ENCODE data around the gene THUMPD1.
A peak's percentile ranks its signal among the peaks of the same experiment; 100 is the strongest.

THUMPD1 gene

DNA sequence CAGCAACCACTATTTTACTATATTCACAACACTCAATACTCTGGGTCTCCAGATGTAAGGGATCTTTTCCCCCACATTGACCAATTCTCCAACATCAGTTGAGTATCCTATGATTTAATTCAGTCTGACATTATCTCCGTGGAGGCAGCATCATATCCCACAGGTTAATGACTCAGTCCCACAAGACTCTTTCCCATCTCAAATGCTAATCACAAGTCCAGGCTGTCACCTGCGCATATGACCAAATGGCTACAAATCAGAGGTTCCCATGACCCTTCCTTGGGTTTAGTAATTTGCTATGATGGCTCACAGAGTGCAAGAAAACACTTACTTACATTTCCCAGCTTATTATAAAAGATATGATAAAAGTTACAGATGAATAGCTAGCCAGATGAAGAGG lies 40.9 kb upstream of the THUMPD1 start:
- no peak for TF ChIP-seq EZH2phosphoT487 (conservative IDR thresholded peaks at IDR 0.05; ENCODE audit: low read length)
- TF ChIP-seq, protein P1, sequence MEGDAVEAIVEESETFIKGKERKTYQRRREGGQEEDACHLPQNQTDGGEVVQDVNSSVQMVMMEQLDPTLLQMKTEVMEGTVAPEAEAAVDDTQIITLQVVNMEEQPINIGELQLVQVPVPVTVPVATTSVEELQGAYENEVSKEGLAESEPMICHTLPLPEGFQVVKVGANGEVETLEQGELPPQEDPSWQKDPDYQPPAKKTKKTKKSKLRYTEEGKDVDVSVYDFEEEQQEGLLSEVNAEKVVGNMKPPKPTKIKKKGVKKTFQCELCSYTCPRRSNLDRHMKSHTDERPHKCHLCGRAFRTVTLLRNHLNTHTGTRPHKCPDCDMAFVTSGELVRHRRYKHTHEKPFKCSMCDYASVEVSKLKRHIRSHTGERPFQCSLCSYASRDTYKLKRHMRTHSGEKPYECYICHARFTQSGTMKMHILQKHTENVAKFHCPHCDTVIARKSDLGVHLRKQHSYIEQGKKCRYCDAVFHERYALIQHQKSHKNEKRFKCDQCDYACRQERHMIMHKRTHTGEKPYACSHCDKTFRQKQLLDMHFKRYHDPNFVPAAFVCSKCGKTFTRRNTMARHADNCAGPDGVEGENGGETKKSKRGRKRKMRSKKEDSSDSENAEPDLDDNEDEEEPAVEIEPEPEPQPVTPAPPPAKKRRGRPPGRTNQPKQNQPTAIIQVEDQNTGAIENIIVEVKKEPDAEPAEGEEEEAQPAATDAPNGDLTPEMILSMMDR (IDR thresholded peaks at IDR 0.05; ENCODE audit: insufficient read depth, low read length, poor library complexity, severe bottlenecking): no peak
- no peaks in the 10 kb centered on the region for H3K27me3 ChIP-seq (ENCODE audit: low read length)
- no peak overlapping the region for H3K27ac ChIP-seq (ENCODE audit: low read depth, low read length)
- H3K4me2 ChIP-seq (ENCODE audit: low read depth, low read length, poor library complexity, severe bottlenecking): no peak overlapping the region
- no peaks in the 10 kb centered on the region; the same call in 1 of the 2 replicates for H3K36me3 ChIP-seq (ENCODE audit: low read length)
- no peaks in the 10 kb centered on the region for H3K9me3 ChIP-seq (ENCODE audit: insufficient read depth, low read length)
- H3K4me3 ChIP-seq (ENCODE audit: insufficient read depth, low read length, poor library complexity, severe bottlenecking): no peak overlapping the region
- no peaks in the 10 kb centered on the region for H4K20me1 ChIP-seq (ENCODE audit: low read depth, low read length)
- no peak overlapping the region for H3K9ac ChIP-seq (ENCODE audit: low read length)
- H3K79me2 ChIP-seq (ENCODE audit: insufficient read depth, low read length): no peaks in the 10 kb centered on the region
- no peaks in the 10 kb centered on the region for H3K9me2 ChIP-seq (replicated peaks; ENCODE audit: insufficient read depth, low read length)
- no peak overlapping the region for H2AFZ ChIP-seq (ENCODE audit: low read depth, low read length, severe bottlenecking)
- no peaks in the 10 kb centered on the region for H3F3A ChIP-seq (ENCODE audit: insufficient read depth)

DNA sequence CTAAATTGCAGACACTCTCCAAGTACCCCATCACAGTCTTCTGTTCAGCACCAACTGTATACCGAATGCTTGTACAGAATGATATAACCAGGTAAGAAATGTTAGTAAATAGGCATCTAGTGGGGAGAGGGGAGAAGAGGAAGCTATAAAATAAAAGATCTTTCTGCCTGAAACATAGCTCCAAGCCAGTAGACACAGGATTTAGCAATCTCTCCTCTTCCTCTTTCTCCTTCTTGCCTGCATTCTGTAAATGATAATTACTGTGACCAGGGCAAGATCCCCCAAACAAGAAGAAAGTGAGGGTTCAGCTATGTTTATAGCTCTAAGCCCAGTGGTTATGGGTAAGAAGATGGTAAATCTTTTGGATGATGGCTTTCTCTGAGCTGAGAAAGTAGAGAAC lies 40.1 kb upstream of the THUMPD1 start:
- H3F3A ChIP-seq (ENCODE audit: insufficient read depth): no peaks in the 10 kb centered on the region
- no peak overlapping the region for H3K4me2 ChIP-seq (ENCODE audit: low read depth, low read length, poor library complexity, severe bottlenecking)
- no peaks in the 10 kb centered on the region for H4K20me1 ChIP-seq (ENCODE audit: low read depth, low read length)
- H3K9me3 ChIP-seq (ENCODE audit: insufficient read depth, low read length): no peaks in the 10 kb centered on the region
- H3K9ac ChIP-seq (ENCODE audit: low read length): no peak overlapping the region
- H3K27me3 ChIP-seq (ENCODE audit: low read length): no peaks in the 10 kb centered on the region
- no peaks in the 10 kb centered on the region; the same call in 1 of the 2 replicates for H3K36me3 ChIP-seq (ENCODE audit: low read length)
- H3K27ac ChIP-seq (ENCODE audit: low read depth, low read length): no peak overlapping the region
- no peak for TF ChIP-seq EZH2phosphoT487 (conservative IDR thresholded peaks at IDR 0.05; ENCODE audit: low read length)
- TF ChIP-seq, protein P1 (IDR thresholded peaks at IDR 0.05; ENCODE audit: insufficient read depth, low read length, poor library complexity, severe bottlenecking): no peak
- H3K4me3 ChIP-seq (ENCODE audit: insufficient read depth, low read length, poor library complexity, severe bottlenecking): no peak overlapping the region
- no peak overlapping the region for H2AFZ ChIP-seq (ENCODE audit: low read depth, low read length, severe bottlenecking)
- no peaks in the 10 kb centered on the region for H3K9me2 ChIP-seq (replicated peaks; ENCODE audit: insufficient read depth, low read length)
- no peaks in the 10 kb centered on the region for H3K79me2 ChIP-seq (ENCODE audit: insufficient read depth, low read length)

DNA sequence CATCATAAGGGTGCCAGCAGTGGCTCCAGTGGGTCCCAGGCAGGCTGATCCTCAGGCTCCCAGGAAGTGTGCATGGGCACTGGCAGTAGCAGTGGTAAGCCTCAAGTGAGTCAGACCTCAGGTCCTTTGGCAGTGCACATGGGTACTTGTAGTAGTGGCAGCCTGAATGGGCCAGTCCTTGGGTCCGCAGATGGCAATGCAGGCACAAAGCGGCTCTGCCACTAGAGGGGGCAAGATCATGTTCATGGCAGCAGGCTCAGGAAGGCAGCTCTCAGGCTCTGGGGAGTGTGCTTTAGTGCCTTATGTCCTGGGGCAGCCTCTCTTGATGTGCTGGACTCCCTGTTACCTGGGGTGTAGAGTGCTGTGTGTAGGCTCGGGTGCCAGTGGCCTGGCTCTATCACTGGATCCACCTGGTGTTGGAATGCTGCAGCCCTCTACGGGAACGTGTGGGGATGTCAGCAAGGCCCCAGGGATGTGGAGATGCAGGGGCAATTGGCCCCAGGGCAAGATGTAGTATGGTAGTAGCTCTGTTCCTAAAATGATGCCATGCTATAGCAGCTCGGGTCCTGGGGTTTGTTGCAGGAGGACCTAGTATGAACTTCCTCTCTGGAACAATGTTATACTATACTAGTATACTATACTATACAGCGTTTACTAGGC lies 33.2 kb upstream of the THUMPD1 start:
- H2AFZ ChIP-seq (ENCODE audit: low read depth, low read length, severe bottlenecking): no peak overlapping the region
- H3K9me2 ChIP-seq (replicated peaks; ENCODE audit: insufficient read depth, low read length): no peaks in the 10 kb centered on the region
- H3K9me3 ChIP-seq (ENCODE audit: insufficient read depth, low read length): no peaks in the 10 kb centered on the region
- no peak overlapping the region for H3K9ac ChIP-seq (ENCODE audit: low read length)
- no peaks in the 10 kb centered on the region for H3K27me3 ChIP-seq (ENCODE audit: low read length)
- TF ChIP-seq, protein P1 (IDR thresholded peaks at IDR 0.05; ENCODE audit: insufficient read depth, low read length, poor library complexity, severe bottlenecking): peak; percentile 85
- no peak for TF ChIP-seq EZH2phosphoT487 (conservative IDR thresholded peaks at IDR 0.05; ENCODE audit: low read length)
- H4K20me1 ChIP-seq (ENCODE audit: low read depth, low read length): no peaks in the 10 kb centered on the region
- H3F3A ChIP-seq (ENCODE audit: insufficient read depth): no peaks in the 10 kb centered on the region
- H3K4me2 ChIP-seq (ENCODE audit: low read depth, low read length, poor library complexity, severe bottlenecking): no peak overlapping the region
- H3K27ac ChIP-seq (ENCODE audit: low read depth, low read length): no peak overlapping the region
- H3K79me2 ChIP-seq (ENCODE audit: insufficient read depth, low read length): no peaks in the 10 kb centered on the region
- no peak overlapping the region for H3K4me3 ChIP-seq (ENCODE audit: insufficient read depth, low read length, poor library complexity, severe bottlenecking)
- no peaks in the 10 kb centered on the region for H3K36me3 ChIP-seq (ENCODE audit: low read length)

All from SU-DHL-6 (cell line).